Stimulated activated CD8-positive, alpha-beta memory T cell treated with anti-CD3 and anti-CD28 coated beads, Interleukin-15, amount 100 ng/mL, for 4 hours (primary cell): ENCODE measurements around the gene PCA3.

Source experiments
- DNase-seq, 2 donors: peaks; one replicate each; pipeline ENCODE4 v3.0.0-alpha.2; 2020; ENCODE audit warnings: low read depth in 2 of 2

Gene PCA3

DNA sequence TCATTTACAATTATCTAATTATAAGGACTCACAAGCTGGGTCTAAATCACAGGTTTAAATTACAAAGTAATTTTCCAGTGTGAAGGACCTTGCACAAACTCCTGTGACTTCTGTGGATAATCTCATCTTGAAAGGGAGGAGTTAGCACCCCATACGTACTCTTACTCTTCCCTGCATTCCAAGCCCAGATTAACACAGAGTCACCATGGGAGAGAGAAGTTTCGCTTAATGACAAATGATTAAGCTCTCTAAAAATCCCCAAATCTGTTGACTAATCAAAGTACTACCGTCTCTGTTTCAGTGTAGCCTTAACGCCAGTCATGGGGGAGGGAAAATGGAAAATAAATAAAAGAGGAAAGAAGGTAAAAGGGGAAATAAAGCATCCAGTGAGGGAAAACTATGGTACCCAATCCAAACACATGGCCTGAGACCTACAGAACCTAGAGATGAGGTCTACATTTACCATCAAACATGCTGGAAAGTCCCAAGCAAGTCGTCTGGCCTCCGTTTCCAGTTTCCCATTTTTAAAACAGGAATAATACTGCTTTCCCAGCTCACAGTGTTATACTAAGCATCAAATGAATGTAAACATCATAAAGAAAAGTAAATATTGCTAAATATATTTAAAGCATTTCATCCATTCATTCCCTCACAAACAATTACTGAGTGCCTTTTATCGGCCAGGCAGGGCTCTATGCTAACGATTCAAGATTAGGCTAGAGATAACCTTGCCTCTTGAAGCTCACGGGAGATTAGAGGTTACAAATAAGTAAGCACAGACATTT is 63.2 kb downstream of the PCA3 start:
- DNase-seq: no peak

DNA sequence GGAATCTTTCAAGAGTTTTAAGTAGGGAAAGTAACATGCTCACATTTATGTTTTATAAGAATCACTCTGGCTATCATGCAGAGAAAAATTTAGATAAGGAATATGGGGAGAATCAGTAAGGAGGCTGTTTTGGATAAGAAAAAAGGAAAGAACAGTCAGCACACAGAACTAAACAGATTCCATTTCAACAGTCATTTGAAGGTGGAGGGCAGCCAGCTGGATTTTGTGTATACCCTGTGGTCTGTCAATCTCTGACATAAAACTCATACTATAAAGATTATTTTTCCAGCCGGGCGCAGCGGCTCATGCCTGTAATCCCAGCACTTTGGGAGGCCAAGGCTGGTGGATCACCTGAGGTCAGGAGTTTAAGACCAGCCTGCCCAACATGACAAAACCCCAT is 64.2 kb downstream of the PCA3 start:
- DNase-seq: no peak

DNA sequence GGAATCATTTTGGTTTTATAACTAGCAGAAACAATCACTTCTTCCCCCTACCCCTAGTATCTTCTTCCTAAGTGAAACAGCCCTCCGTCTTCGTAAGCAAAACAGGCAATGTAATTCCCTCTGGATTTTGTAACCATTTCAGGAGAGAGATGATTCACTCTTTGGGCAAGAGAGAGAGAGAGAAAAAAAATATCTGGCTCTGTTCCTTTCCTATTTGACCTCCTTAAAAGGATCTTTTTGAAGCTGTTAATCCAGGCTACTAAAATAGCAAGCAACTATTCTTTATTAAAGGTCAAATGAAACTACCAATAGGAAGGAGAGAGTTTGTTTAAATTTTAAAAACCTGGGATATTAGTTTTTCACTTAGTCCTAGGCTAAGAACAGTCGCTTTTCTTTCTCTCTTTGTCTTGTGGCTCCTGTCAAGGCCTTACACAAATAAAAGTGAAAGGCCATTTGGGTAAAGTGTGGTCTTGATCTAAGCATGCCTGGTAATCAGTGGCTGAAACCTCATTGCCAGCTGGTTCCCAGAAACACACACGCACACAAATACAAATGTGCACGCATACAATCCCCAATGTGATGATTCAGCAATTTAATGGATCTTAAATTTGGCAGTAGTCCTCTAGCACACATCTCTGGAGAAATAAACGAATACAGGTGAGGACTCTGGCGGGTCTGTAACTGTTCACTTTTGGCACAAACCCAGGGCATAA is 71.5 kb downstream of the PCA3 start:
- DNase-seq: no peak
